Neural cell (in vitro differentiated cells): ENCODE results near the gene CIAPIN1. TPM values are rescaled to one million over a fixed set of nuclear protein-coding genes. Genes with fewer than 3 reads are reported as not detected.

Source experiments
- H2AFZ ChIP-seq: fragments of 200-600, 300-800 bp; sonication (generic), shearing (Covaris generic); 2 replicates; pipeline ENCODE4 v1.6.0; 2014; ENCODE audit warnings: low read depth, mild to moderate bottlenecking, antibody characterized with exemption, low read length, moderate library complexity
- H3F3A ChIP-seq: fragments of 200-600 bp; shearing (Covaris generic); 2 replicates; pipeline ENCODE4 v1.6.1; 2016; ENCODE audit warnings: mild to moderate bottlenecking, moderate library complexity, mixed read lengths, antibody characterized with exemption, low read length; ENCODE audit not compliant: insufficient read depth, poor library complexity, severe bottlenecking
- H3K27ac ChIP-seq: fragments of 200-600, 300-800 bp; sonication (generic), shearing (Covaris generic); 2 replicates; pipeline ENCODE4 v1.5.1; 2014; ENCODE audit warnings: mild to moderate bottlenecking, low read length, moderate library complexity
- H3K27me3 ChIP-seq: fragments of 300-800, 200-600 bp; sonication (generic), shearing (Covaris generic); 2 replicates; pipeline ENCODE4 v1.6.0; 2014; ENCODE audit warnings: mild to moderate bottlenecking, low read depth, low read length, moderate library complexity; ENCODE audit not compliant: insufficient read depth
- H3K36me3 ChIP-seq: fragments of 300-800, 200-600 bp; sonication (generic), shearing (Covaris generic); 2 replicates; pipeline ENCODE4 v1.5.1; 2014; ENCODE audit warnings: mild to moderate bottlenecking, antibody characterized with exemption, low read length, moderate library complexity; ENCODE audit not compliant: insufficient read depth
- H3K4me2 ChIP-seq: fragments of 300-800, 200-600 bp; sonication (generic), shearing (Covaris generic); 2 replicates; pipeline ENCODE4 v1.6.0; 2014; ENCODE audit warnings: mild to moderate bottlenecking, low read length
- H3K4me3 ChIP-seq: fragments of 300-800, 200-600 bp; sonication (generic), shearing (Covaris generic); 2 replicates; pipeline ENCODE4 v1.5.1; 2014; ENCODE audit warnings: mild to moderate bottlenecking, low read length, moderate library complexity
- H3K79me2 ChIP-seq: fragments of 200-600 bp; shearing (Covaris generic); replicated peaks from 2 replicates; pipeline ENCODE4 v1.6.0; 2014; ENCODE audit warnings: mild to moderate bottlenecking, low read length, moderate library complexity; ENCODE audit not compliant: insufficient read depth
- H3K9ac ChIP-seq: fragments of 300-800, 200-600 bp; sonication (generic), shearing (Covaris generic); 2 replicates; pipeline ENCODE4 v1.6.1; 2016; ENCODE audit warnings: mild to moderate bottlenecking, low read length, mixed read lengths
- H3K9me2 ChIP-seq: fragments of 200-600 bp; shearing (Covaris generic); 2 replicates; pipeline ENCODE4 v1.6.1; 2016; ENCODE audit warnings: mild to moderate bottlenecking, low read length, mixed read lengths; ENCODE audit not compliant: insufficient read depth
- H3K9me3 ChIP-seq: fragments of 200-600, 300-800 bp; sonication (generic), shearing (Covaris generic); 2 replicates; pipeline ENCODE4 v1.6.1; 2016; ENCODE audit warnings: mild to moderate bottlenecking, mixed run types, low read length, moderate library complexity, mixed read lengths
- H4K20me1 ChIP-seq: fragments of 200-600 bp; shearing (Covaris generic); 2 replicates; pipeline ENCODE4 v1.6.1; 2016; ENCODE audit warnings: mild to moderate bottlenecking, mixed run types; ENCODE audit not compliant: insufficient read depth
- CTCF ChIP-seq: fragments of 450-650 bp; IDR thresholded peaks from 2 replicates; pipeline ENCODE4 v1.5.1; 2014; ENCODE audit warnings: antibody characterized with exemption, mild to moderate bottlenecking, moderate library complexity; ENCODE audit not compliant: poor library complexity, severe bottlenecking
- EP300 ChIP-seq: fragments of 450-650 bp; conservative IDR thresholded peaks from 2 replicates; pipeline ENCODE4 v1.6.1; 2014; ENCODE audit warnings: antibody characterized with exemption, mild to moderate bottlenecking, moderate library complexity; ENCODE audit not compliant: poor library complexity, severe bottlenecking
- EZH2 ChIP-seq: fragments of 200-600, 300-800 bp; shearing (Covaris generic), sonication (generic); IDR thresholded peaks from 2 replicates; pipeline ENCODE4 v1.6.1; 2014; ENCODE audit warnings: antibody characterized with exemption, low read length, borderline replicate concordance, mild to moderate bottlenecking; ENCODE audit not compliant: insufficient read depth, poor library complexity, severe bottlenecking
- MXI1 ChIP-seq: fragments of 450-650 bp; conservative IDR thresholded peaks from 2 replicates; pipeline ENCODE4 v1.6.1; 2014; ENCODE audit warnings: antibody characterized with exemption, mild to moderate bottlenecking; ENCODE audit not compliant: poor library complexity, severe bottlenecking
- POLR2AphosphoS5 ChIP-seq: IDR thresholded peaks from 2 replicates; pipeline ENCODE4 v1.6.1; 2012
- RAD21 ChIP-seq: fragments of 450-650 bp; conservative IDR thresholded peaks from 2 replicates; pipeline ENCODE4 v1.6.1; 2014; ENCODE audit warnings: antibody characterized with exemption, mild to moderate bottlenecking, moderate library complexity
- SMC3 ChIP-seq: fragments of 450-650 bp; conservative IDR thresholded peaks from 2 replicates; pipeline ENCODE4 v1.6.1; 2014; ENCODE audit warnings: antibody characterized with exemption, mild to moderate bottlenecking, moderate library complexity; ENCODE audit not compliant: poor library complexity
- TAF1 ChIP-seq: IDR thresholded peaks from 2 replicates; pipeline ENCODE4 v1.6.1; 2012; ENCODE audit warnings: low read depth
- polyA plus RNA-seq: library from polyadenylated mRNA; depleted of rRNA; stranded (reverse); fragments of >200 nt; gene quantifications from 2 replicates; pipeline ENCODE4 v1.2.3, GENCODE V29; 2014
- TF ChIP-seq, protein P1 (sequence below): IDR thresholded peaks from 2 replicates; pipeline ENCODE4 v1.6.1; 2012; ENCODE audit warnings: borderline replicate concordance

Gene CIAPIN1
- polyA plus RNA-seq, 1 donor from 2014 or later: 117 TPM

- no peak overlapping the region for H3K4me2 ChIP-seq
- no peaks in the 10 kb centered on the region for H3F3A ChIP-seq
- no peaks in the 10 kb centered on the region for H3K9me2 ChIP-seq
- no peaks in the 10 kb centered on the region for H3K9me3 ChIP-seq
- no peaks in the 10 kb centered on the region for H3K27me3 ChIP-seq
- H3K4me3 ChIP-seq: no peak overlapping the region
- H4K20me1 ChIP-seq: no peaks in the 10 kb centered on the region
- no peak overlapping the region for H3K27ac ChIP-seq
- TF ChIP-seq, protein P1, sequence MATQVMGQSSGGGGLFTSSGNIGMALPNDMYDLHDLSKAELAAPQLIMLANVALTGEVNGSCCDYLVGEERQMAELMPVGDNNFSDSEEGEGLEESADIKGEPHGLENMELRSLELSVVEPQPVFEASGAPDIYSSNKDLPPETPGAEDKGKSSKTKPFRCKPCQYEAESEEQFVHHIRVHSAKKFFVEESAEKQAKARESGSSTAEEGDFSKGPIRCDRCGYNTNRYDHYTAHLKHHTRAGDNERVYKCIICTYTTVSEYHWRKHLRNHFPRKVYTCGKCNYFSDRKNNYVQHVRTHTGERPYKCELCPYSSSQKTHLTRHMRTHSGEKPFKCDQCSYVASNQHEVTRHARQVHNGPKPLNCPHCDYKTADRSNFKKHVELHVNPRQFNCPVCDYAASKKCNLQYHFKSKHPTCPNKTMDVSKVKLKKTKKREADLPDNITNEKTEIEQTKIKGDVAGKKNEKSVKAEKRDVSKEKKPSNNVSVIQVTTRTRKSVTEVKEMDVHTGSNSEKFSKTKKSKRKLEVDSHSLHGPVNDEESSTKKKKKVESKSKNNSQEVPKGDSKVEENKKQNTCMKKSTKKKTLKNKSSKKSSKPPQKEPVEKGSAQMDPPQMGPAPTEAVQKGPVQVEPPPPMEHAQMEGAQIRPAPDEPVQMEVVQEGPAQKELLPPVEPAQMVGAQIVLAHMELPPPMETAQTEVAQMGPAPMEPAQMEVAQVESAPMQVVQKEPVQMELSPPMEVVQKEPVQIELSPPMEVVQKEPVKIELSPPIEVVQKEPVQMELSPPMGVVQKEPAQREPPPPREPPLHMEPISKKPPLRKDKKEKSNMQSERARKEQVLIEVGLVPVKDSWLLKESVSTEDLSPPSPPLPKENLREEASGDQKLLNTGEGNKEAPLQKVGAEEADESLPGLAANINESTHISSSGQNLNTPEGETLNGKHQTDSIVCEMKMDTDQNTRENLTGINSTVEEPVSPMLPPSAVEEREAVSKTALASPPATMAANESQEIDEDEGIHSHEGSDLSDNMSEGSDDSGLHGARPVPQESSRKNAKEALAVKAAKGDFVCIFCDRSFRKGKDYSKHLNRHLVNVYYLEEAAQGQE: no peak
- TF ChIP-seq EZH2: no peak
- TF ChIP-seq MXI1: no peak
- TF ChIP-seq SMC3: no peak
- no peak for TF ChIP-seq EP300
- no peak for TF ChIP-seq RAD21
- no peak for TF ChIP-seq TAF1
- no peak for TF ChIP-seq POLR2AphosphoS5
- no peak for TF ChIP-seq CTCF
- no peak overlapping the region for H2AFZ ChIP-seq
- H3K36me3 ChIP-seq: no peaks in the 10 kb centered on the region
- H3K9ac ChIP-seq: no peak overlapping the region
- H3K79me2 ChIP-seq: no peaks in the 10 kb centered on the region
Observed at GRCh38 chr16:57381791-57382534, 65.2 kb downstream of the CIAPIN1 start.

DNA sequence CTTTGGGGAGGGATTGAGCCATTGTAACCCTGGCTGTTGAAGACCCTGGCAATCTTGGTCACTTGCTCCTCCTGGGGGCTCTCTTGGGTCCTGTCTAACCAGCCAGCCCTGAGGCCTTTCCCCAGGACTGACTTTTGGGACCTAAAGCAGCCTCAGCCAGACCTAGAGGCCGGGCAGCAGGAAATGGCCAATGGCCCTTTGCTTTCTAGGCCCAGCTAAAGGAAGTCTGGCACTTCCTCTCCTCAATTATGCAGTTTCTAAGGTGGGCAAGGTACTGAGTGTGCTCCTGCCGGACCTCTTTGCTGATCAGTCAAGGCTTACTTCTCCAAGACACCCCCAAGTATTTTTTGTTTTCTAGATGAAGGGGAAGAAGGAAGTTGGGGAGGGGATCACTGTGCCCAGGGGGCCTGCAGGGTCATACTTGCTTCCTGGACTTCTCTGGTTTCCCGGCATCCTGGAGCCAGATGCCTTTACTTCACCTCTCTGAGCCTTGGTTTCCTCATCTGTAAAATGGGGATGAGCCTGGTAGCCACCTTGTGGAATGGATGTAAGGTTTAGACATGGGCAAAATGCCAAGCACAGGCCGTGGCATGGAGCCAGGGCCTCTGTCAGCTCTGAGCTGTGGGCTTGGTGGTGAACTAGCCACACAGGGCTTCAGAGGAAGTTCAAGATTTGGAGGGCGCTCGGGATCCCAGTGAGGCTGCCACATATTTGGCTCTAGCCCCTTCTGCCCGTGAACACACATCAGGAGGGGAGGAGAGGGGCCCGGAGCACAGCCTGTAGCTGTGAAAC is 66.3 kb downstream of the CIAPIN1 start:
- H3K27me3 ChIP-seq: no peaks in the 10 kb centered on the region
- no peak overlapping the region for H3K4me3 ChIP-seq
- no peaks in the 10 kb centered on the region for H3K9me3 ChIP-seq
- no peaks in the 10 kb centered on the region for H3K9me2 ChIP-seq
- no peaks in the 10 kb centered on the region for H3K36me3 ChIP-seq
- no peak for TF ChIP-seq MXI1
- TF ChIP-seq CTCF: no peak
- no peak for TF ChIP-seq EP300
- no peak for TF ChIP-seq RAD21
- no peak for TF ChIP-seq TAF1
- no peak for TF ChIP-seq EZH2
- TF ChIP-seq, protein P1: no peak
- H4K20me1 ChIP-seq: no peaks in the 10 kb centered on the region
- no peak overlapping the region for H3K27ac ChIP-seq
- no peak overlapping the region for H2AFZ ChIP-seq
- H3K79me2 ChIP-seq: no peaks in the 10 kb centered on the region
- no peak overlapping the region for H3K9ac ChIP-seq
- no peak overlapping the region for H3K4me2 ChIP-seq
- no peaks in the 10 kb centered on the region for H3F3A ChIP-seq
